HG03558 (cell line): Measurements from ENCODE around the gene RFXANK.
A peak's percentile ranks its signal among the peaks of the same experiment; 100 is the strongest.
"Not testable (repeated sequence)": the region's sequence is repeated elsewhere in the genome, so short reads cannot be mapped to it uniquely, and the experiment has no call there.

Experiments used
- ATAC-seq: cut with Tn5 transposase; IDR thresholded peaks from one replicate; pipeline ENCODE4 v1.9.1; 2021; ENCODE audit warnings: moderate number of reproducible peaks; ENCODE audit not compliant: unreplicated experiment; ENCODE audit errors: extremely low read depth

Gene RFXANK

GRCh38 chr19:19192078-19192882 lies at the start of gene RFXANK, which contains the start of gene BORCS8:
Gene RFXANK, plus strand, starts transcription at chr19:19192258. Its CDS starts 1,689 bp downstream, at chr19:19193947.
Gene BORCS8, minus strand, starts transcription at chr19:19192152. Its CDS starts 35 bp downstream, at chr19:19192117.
- peak; percentile 59 for ATAC-seq

- ATAC-seq, result no peak
Observed at GRCh38 chr19:19142347-19142746, 49.7 kb upstream of the RFXANK start.

GRCh38 chr19:19145281-19145680 lies 46.8 kb upstream of the RFXANK start:
- ATAC-seq, result no peak

GRCh38 chr19:19145684-19146608 lies 46.1 kb upstream of the RFXANK start:
- no peak for ATAC-seq

GRCh38 chr19:19146865-19147264 lies 45.2 kb upstream of the RFXANK start:
- no peak for ATAC-seq

- no peak for ATAC-seq
Observed at GRCh38 chr19:19147344-19147743, 44.7 kb upstream of the RFXANK start.

GRCh38 chr19:19148504-19148903 lies 43.6 kb upstream of the RFXANK start:
- not testable (repeated sequence) for ATAC-seq

GRCh38 chr19:19149435-19149834 lies 42.6 kb upstream of the RFXANK start:
- ATAC-seq, result no peak

- ATAC-seq, result peak; percentile 45
Observed at GRCh38 chr19:19151418-19151817, 40.6 kb upstream of the RFXANK start.

GRCh38 chr19:19152668-19153384 lies 39.2 kb upstream of the RFXANK start:
- no peak for ATAC-seq

GRCh38 chr19:19154768-19155494 lies 37.1 kb upstream of the RFXANK start:
- no peak for ATAC-seq

GRCh38 chr19:19155495-19156219 lies 36.4 kb upstream of the RFXANK start:
- no peak for ATAC-seq

GRCh38 chr19:19157808-19158207 lies 34.2 kb upstream of the RFXANK start:
- ATAC-seq, result no peak

- ATAC-seq, result no peak
Observed at GRCh38 chr19:19159534-19159933, 32.5 kb upstream of the RFXANK start.

- no peak for ATAC-seq
Observed at GRCh38 chr19:19160461-19161035, 31.5 kb upstream of the RFXANK start.

GRCh38 chr19:19162495-19162894 lies 29.6 kb upstream of the RFXANK start:
- no peak for ATAC-seq

GRCh38 chr19:19165396-19165795 lies 26.7 kb upstream of the RFXANK start:
- ATAC-seq, result no peak

GRCh38 chr19:19167612-19168011 lies 24.4 kb upstream of the RFXANK start:
- no peak for ATAC-seq
